ENCODE data around the gene RPTOR. TPM values are rescaled to one million over a fixed set of nuclear protein-coding genes. Genes with fewer than 3 reads are reported as not detected.

The RPTOR gene
- total RNA-seq, 2 experiments from 2014 or later: 88.9 to 91.8 TPM

- no peak overlapping the region for H3K4me3 Mint-ChIP-seq
- peaks cover 69% of the 10 kb centered on the region for H3K4me1 Mint-ChIP-seq
- no peaks in the 10 kb centered on the region for H3K27me3 Mint-ChIP-seq
- POLR2A ChIA-PET: interaction anchor here (0.7 to 2.1 kb wide), 11 partner anchors 8 to 189 kb away, joined by 3 to 6 read pairs (median 3); no protein-coding TSS in a partner anchor
- H3K36me3 Mint-ChIP-seq (ENCODE audit: low read depth): peaks cover 66% of the 10 kb centered on the region
- peaks cover 18% of the 10 kb centered on the region for H3K9me3 Mint-ChIP-seq
- no peak for DNase-seq
- H3K27ac Mint-ChIP-seq: peak overlapping the region; percentile 86
- CTCF ChIA-PET: interaction anchor here (0.6 kb wide), 1 partner anchor 28 kb away, joined by 3 read pairs; no protein-coding TSS in a partner anchor
Observed at GRCh38 chr17:80702315-80703141, 157.9 kb downstream of the RPTOR start.

- H3K27ac Mint-ChIP-seq: peak overlapping the region; percentile 86
- no peak overlapping the region for H3K4me3 Mint-ChIP-seq
- DNase-seq: peak; percentile 47
- H3K27me3 Mint-ChIP-seq: no peaks in the 10 kb centered on the region
- H3K36me3 Mint-ChIP-seq (ENCODE audit: low read depth): peaks cover 72% of the 10 kb centered on the region
- H3K9me3 Mint-ChIP-seq: peaks cover 18% of the 10 kb centered on the region
- ChIA-PET CTCF (interaction anchor here (0.6 kb wide), 1 partner anchor 28 kb away, joined by 3 read pairs; no protein-coding TSS in a partner anchor), POLR2A (interaction anchor here (0.7 to 2.1 kb wide), 13 partner anchors 8 to 248 kb away, joined by 3 to 6 read pairs (median 3); no protein-coding TSS in a partner anchor)
- peaks cover 75% of the 10 kb centered on the region for H3K4me1 Mint-ChIP-seq
Observed at GRCh38 chr17:80703142-80703478, 158.5 kb downstream of the RPTOR start.

- ChIA-PET CTCF (no interaction called here), POLR2A (interaction anchor here (0.6 to 2.1 kb wide), 5 partner anchors 16 to 249 kb away, joined by 3 to 6 read pairs (median 4); no protein-coding TSS in a partner anchor)
- H3K27ac Mint-ChIP-seq: peak overlapping the region; percentile 86
- no peak overlapping the region for H3K4me3 Mint-ChIP-seq
- peaks cover 84% of the 10 kb centered on the region for H3K36me3 Mint-ChIP-seq (ENCODE audit: low read depth)
- no peaks in the 10 kb centered on the region for H3K27me3 Mint-ChIP-seq
- no peak for DNase-seq
- H3K4me1 Mint-ChIP-seq: peaks cover 88% of the 10 kb centered on the region
- H3K9me3 Mint-ChIP-seq: peaks cover 18% of the 10 kb centered on the region
Observed at GRCh38 chr17:80704381-80704819, 159.8 kb downstream of the RPTOR start.

GRCh38 chr17:80704894-80705293 is 160.3 kb downstream of the RPTOR start:
- H3K4me1 Mint-ChIP-seq: peaks cover 91% of the 10 kb centered on the region
- H3K36me3 Mint-ChIP-seq (ENCODE audit: low read depth): peaks cover 87% of the 10 kb centered on the region
- H3K27me3 Mint-ChIP-seq: no peaks in the 10 kb centered on the region
- ChIA-PET CTCF (no interaction called here), POLR2A (interaction anchor here (1.4 to 2.1 kb wide), 3 partner anchors 16 to 187 kb away, joined by 3 to 6 read pairs (median 5); no protein-coding TSS in a partner anchor)
- no peak for DNase-seq
- H3K4me3 Mint-ChIP-seq: no peak overlapping the region
- peaks cover 16% of the 10 kb centered on the region for H3K9me3 Mint-ChIP-seq
- peak overlapping the region; percentile 38 for H3K27ac Mint-ChIP-seq

- Mint-ChIP-seq H3K27me3 (no peaks in the 10 kb centered on the region), H3K27ac (peak overlapping the region; percentile 88), H3K4me1 (peaks cover 93% of the 10 kb centered on the region), H3K9me3 (peaks cover 8% of the 10 kb centered on the region), H3K4me3 (no peak overlapping the region), H3K36me3 (ENCODE audit: low read depth) (peaks cover 89% of the 10 kb centered on the region)
- ChIA-PET POLR2A (interaction anchor here (0.8 to 2.1 kb wide), 7 partner anchors 12 to 186 kb away, joined by 3 to 6 read pairs (median 3); no protein-coding TSS in a partner anchor), CTCF (no interaction called here)
- no peak for DNase-seq
Observed at GRCh38 chr17:80705988-80706387, 161.3 kb downstream of the RPTOR start.

GRCh38 chr17:80706463-80706867 is 161.8 kb downstream of the RPTOR start:
- Mint-ChIP-seq H3K9me3 (peaks cover 8% of the 10 kb centered on the region), H3K4me1 (peaks cover 96% of the 10 kb centered on the region), H3K4me3 (no peak overlapping the region), H3K27me3 (no peaks in the 10 kb centered on the region), H3K27ac (peak overlapping the region; percentile 88), H3K36me3 (ENCODE audit: low read depth) (peaks cover 87% of the 10 kb centered on the region)
- ChIA-PET CTCF (interaction anchor here (1.2 kb wide), 1 partner anchor 193 kb away, joined by 3 read pairs; no protein-coding TSS in a partner anchor), POLR2A (interaction anchor here (0.8 to 2.1 kb wide), 6 partner anchors 13 to 185 kb away, joined by 3 to 6 read pairs (median 3); no protein-coding TSS in a partner anchor)
- DNase-seq: no peak

GRCh38 chr17:80708480-80708879 is 163.8 kb downstream of the RPTOR start:
- Mint-ChIP-seq H3K9me3 (no peaks in the 10 kb centered on the region), H3K27ac (peak overlapping the region; percentile 93), H3K27me3 (no peaks in the 10 kb centered on the region), H3K4me1 (peaks cover 94% of the 10 kb centered on the region), H3K36me3 (ENCODE audit: low read depth) (peaks cover 76% of the 10 kb centered on the region), H3K4me3 (peak overlapping the region; percentile 57)
- peak; percentile 45 for DNase-seq
- CTCF ChIA-PET: interaction anchor here (0.5 to 1.7 kb wide), 4 partner anchors 14 to 738 kb away, joined by 3 to 5 read pairs (median 3); no protein-coding TSS in a partner anchor
- POLR2A ChIA-PET: interaction anchor here (0.8 to 3.1 kb wide), 14 partner anchors 11 to 184 kb away, joined by 3 to 18 read pairs (median 3); no protein-coding TSS in a partner anchor

- Mint-ChIP-seq H3K4me3 (peak overlapping the region; percentile 57), H3K27ac (peak overlapping the region; percentile 93), H3K9me3 (no peaks in the 10 kb centered on the region), H3K4me1 (peaks cover 89% of the 10 kb centered on the region), H3K27me3 (no peaks in the 10 kb centered on the region), H3K36me3 (ENCODE audit: low read depth) (peaks cover 71% of the 10 kb centered on the region)
- ChIA-PET CTCF (interaction anchor here (1.3 to 1.7 kb wide), 3 partner anchors 13 to 190 kb away, joined by 3 to 5 read pairs (median 3); no protein-coding TSS in a partner anchor), POLR2A (interaction anchor here (0.8 to 3.1 kb wide), 11 partner anchors 11 to 183 kb away, joined by 3 to 18 read pairs (median 3); no protein-coding TSS in a partner anchor)
- DNase-seq: peak; percentile 35
Observed at GRCh38 chr17:80709090-80709695, 164.6 kb downstream of the RPTOR start.

- no peaks in the 10 kb centered on the region for H3K27me3 Mint-ChIP-seq
- peak overlapping the region; percentile 93 for H3K27ac Mint-ChIP-seq
- no peak for DNase-seq
- CTCF ChIA-PET: interaction anchor here (1.2 kb wide), 1 partner anchor 10 kb away, joined by 5 read pairs; no protein-coding TSS in a partner anchor
- POLR2A ChIA-PET: interaction anchor here (0.9 to 1.0 kb wide), 2 partner anchors 8 to 51 kb away, joined by 3 read pairs; no protein-coding TSS in a partner anchor
- H3K36me3 Mint-ChIP-seq (ENCODE audit: low read depth): peaks cover 68% of the 10 kb centered on the region
- no peaks in the 10 kb centered on the region for H3K9me3 Mint-ChIP-seq
- H3K4me3 Mint-ChIP-seq: peak overlapping the region; percentile 57
- H3K4me1 Mint-ChIP-seq: peaks cover 77% of the 10 kb centered on the region
Observed at GRCh38 chr17:80710714-80711302, 166.2 kb downstream of the RPTOR start.

GRCh38 chr17:80712089-80712488 is 167.5 kb downstream of the RPTOR start:
- peaks cover 72% of the 10 kb centered on the region for H3K4me1 Mint-ChIP-seq

GRCh38 chr17:80712606-80713005 is 168.0 kb downstream of the RPTOR start:
- no peak for DNase-seq
- POLR2A ChIA-PET: interaction anchor here (1.2 kb wide), 1 partner anchor 120 kb away, joined by 4 read pairs; no protein-coding TSS in a partner anchor
- Mint-ChIP-seq H3K4me1 (peaks cover 67% of the 10 kb centered on the region), H3K9me3 (no peaks in the 10 kb centered on the region), H3K27me3 (no peaks in the 10 kb centered on the region), H3K36me3 (ENCODE audit: low read depth) (peaks cover 70% of the 10 kb centered on the region), H3K27ac (peak overlapping the region; percentile 53), H3K4me3 (peak overlapping the region; percentile 38)
- CTCF ChIA-PET: interaction anchor here (1.1 kb wide), 1 partner anchor 187 kb away, joined by 3 read pairs; no protein-coding TSS in a partner anchor

More at GRCh38 chr17:80712089-80712488, 167.5 kb downstream of the RPTOR start:
- Mint-ChIP-seq H3K36me3 (ENCODE audit: low read depth) (peaks cover 68% of the 10 kb centered on the region), H3K27me3 (no peaks in the 10 kb centered on the region), H3K9me3 (no peaks in the 10 kb centered on the region), H3K4me3 (peak overlapping the region; percentile 38), H3K27ac (peak overlapping the region; percentile 53)
- no peak for DNase-seq
- POLR2A ChIA-PET: interaction anchor here (1.2 kb wide), 1 partner anchor 121 kb away, joined by 4 read pairs; no protein-coding TSS in a partner anchor
- CTCF ChIA-PET: interaction anchor here (1.1 kb wide), 1 partner anchor 187 kb away, joined by 3 read pairs; no protein-coding TSS in a partner anchor

Measured in activated CD4-positive, alpha-beta memory T cell treated with anti-CD3 and anti-CD28 coated beads, Interleukin-2, amount 10 ng/mL, durations not matched to agents 7 days and 5 days (primary cell).